Measurements from ENCODE around the gene SLC35B2. TPM values are rescaled to one million over a fixed set of nuclear protein-coding genes. Genes with fewer than 3 reads are reported as not detected.

SLC35B2 gene
- total and polyA plus RNA-seq, 9 of the 15 experiments (the other 6 are each of a cell fraction or from before 2014, with no cell fraction given) = 14.5 to 59.1 (median 47.1) TPM

- TF ChIP-seq GABPA (tag; conservative IDR thresholded peaks at IDR 0.05; ENCODE audit: low read depth) (peak; percentile 90), IFI16 (CRISPR knock-in tag; IDR thresholded peaks at IDR 0.05) (no peak), MAFF (IDR thresholded peaks at IDR 0.05; ENCODE audit: low read length) (no peak), FOXK1 (CRISPR knock-in tag; IDR thresholded peaks at IDR 0.05; ENCODE audit: borderline replicate concordance) (no peak), YY1 (IDR thresholded peaks at IDR 0.05; ENCODE audit: borderline replicate concordance in 1 of 3, control insufficient read depth in 1 of 3, extremely low read depth in 1 of 3, insufficient read depth in 3 of 3, insufficient read length in 1 of 3, insufficient replicate concordance in 2 of 3, low read depth in 1 of 3, low read length in 2 of 3) (peak in 2 of 3 experiments; percentile 31 to 36), HEY1 (CRISPR knock-in tag; IDR thresholded peaks at IDR 0.05; ENCODE audit: borderline replicate concordance) (no peak), ZNF143 (CRISPR knock-in tag; IDR thresholded peaks at IDR 0.05) (no peak), MBD1 (CRISPR knock-in tag; IDR thresholded peaks at IDR 0.05) (no peak), ZNF507 (tag; conservative IDR thresholded peaks at IDR 0.05) (no peak), COPS2 (conservative IDR thresholded peaks at IDR 0.05) (no peak), PCBP1 (IDR thresholded peaks at IDR 0.05; ENCODE audit: low read depth, low read length, poor library complexity, severe bottlenecking) (peak; percentile 35), ZNF212 (CRISPR knock-in tag; IDR thresholded peaks at IDR 0.05) (no peak), AFF4 (CRISPR knock-in tag; IDR thresholded peaks at IDR 0.05) (peak; percentile 87), KLF10 (CRISPR knock-in tag; IDR thresholded peaks at IDR 0.05) (no peak), HDAC2 (IDR thresholded peaks at IDR 0.05) (0 out of 2 replicates have a peak, but pooled peaks have one; percentile 11), POLR2B (IDR thresholded peaks at IDR 0.05; ENCODE audit: low read depth, partially characterized antibody) (no peak), MLLT1 (IDR thresholded peaks at IDR 0.05) (no peak), TRIM28 (IDR thresholded peaks at IDR 0.05) (no peak), TCF3 (CRISPR knock-in tag; IDR thresholded peaks at IDR 0.05) (no peak), MAFG (tag; conservative IDR thresholded peaks at IDR 0.05) (no peak)
Measured at GRCh38 chr6:44265007-44265721, 7.8 kb upstream of the SLC35B2 start, which contains the start of gene NFKBIE (continued).

Data from K562 (cell line).